Ovary (tissue), 3 donors: ENCODE data around the gene PAN2.

Experiments
- CTCF ChIP-seq, 3 donors: fragments of 450-650 bp in 2 of 3; fragments of 200-600 bp in 1 of 3; IDR thresholded peaks; one replicate each; pipeline versions ENCODE4 v1.5.1 to v1.8.0; 2016 to 2022; ENCODE audit warnings: antibody characterized with exemption in 3 of 3, mild to moderate bottlenecking in 1 of 3
- EP300 ChIP-seq: sonication (generic); formaldehyde crosslinking; IDR thresholded peaks from one replicate; pipeline ENCODE4 v1.6.1; 2017; ENCODE audit warnings: antibody characterized with exemption
- donor health status: DM: no; HTN: no; CAD: no.

GRCh38 chr12:56299308-56299852, 34.4 kb downstream of the PAN2 start:
- TF ChIP-seq CTCF (IDR thresholded peaks at IDR 0.05), result no peak
- no peak for TF ChIP-seq EP300
